NCI-H2107 (cell line): ENCODE data around the gene CAPN1.
"Not testable (repeated sequence)": the region's sequence is repeated elsewhere in the genome, so short reads cannot be mapped to it uniquely, and the experiment has no call there.

Source experiments
- DNase-seq: peaks from one replicate; lab custom pipeline; 2025; lab: John Stamatoyannopoulos, UW

Gene CAPN1

DNA sequence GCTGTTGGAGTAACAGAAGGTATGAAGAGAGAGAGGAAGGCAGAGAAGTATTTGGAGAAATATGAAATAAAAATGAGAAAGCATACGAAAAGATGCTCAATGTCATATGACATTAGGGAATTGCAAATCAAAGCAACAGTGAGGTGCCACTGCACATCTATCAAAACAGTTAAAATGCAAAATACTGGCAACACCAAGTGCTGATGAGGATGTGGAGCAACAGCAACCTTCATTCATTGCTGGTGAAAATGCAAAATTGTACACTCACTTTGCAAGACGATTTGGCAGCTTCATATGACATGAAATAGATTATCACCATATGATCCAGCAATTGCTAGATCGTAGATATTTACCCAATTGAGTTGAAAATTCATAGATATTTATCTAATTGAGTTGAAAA is 21.1 kb upstream of the CAPN1 start:
- no peak for DNase-seq

DNA sequence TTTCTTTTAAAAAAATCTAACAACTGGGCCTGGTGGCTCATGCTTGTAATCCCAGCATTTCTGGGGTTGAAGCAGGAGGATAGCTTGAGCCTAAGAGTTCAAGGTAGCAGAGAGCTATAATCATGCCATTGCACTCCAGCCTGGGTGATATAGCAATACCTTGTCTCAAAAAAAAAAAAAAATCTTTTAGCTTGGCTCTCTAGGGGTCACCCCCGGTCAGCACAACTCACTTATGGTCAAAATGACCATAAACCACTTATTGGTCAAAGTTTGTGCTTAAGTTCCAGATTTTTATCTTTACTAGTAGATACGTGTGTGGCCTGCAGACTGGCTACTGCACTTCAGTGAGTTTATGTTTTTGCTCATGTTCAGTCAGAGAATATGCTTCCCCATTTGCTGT is 18.0 kb upstream of the CAPN1 start:
- DNase-seq = no peak

DNA sequence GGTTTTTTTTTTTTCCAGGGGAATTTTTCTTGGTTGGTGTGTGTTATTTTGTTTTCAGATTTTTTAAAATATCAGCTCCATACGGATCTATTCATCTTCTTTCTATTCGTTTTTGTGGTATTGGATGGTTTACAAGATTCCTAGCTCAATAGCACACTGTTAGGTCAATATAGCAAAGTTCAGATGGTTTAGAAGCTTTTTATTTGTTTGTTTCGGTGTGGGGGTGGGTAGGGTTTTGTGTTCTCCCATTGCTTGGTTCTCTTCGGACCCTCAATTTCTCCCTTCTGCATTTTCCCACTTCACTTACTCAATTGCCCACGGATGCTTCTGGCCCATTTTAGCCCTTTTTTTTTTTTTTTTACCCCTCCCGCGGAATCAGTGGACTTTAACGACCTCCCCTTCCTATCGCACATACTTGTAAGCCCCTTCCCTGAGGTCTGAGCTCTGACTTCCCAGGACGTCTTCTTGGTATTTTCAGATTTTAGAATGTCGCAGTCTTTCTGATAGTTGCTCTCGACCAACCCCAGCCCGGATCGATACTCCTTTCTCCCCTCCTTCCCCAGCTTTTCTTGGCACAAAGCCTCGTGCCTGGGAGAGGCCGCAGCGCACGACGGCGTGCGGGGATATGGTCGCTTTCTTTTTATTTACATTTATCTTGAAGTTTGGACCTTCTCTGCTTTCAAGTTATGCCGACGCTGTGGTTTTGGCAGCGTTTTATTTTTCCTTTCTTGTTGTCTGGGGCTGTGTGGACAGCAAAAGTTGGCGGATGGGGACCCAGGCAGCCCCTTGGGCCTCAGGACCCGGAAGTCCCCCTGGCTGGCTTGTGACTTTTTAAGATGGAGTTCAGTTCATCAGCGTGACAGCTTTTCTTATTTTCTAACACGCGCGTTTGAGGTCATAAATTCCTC is 16.1 kb upstream of the CAPN1 start:
- DNase-seq = no peak

GRCh38 chr11:65166893-65167292 is 14.8 kb upstream of the CAPN1 start:
- no peak for DNase-seq

GRCh38 chr11:65167656-65168055 is 14.1 kb upstream of the CAPN1 start:
- no peak for DNase-seq

- no peak for DNase-seq
Measured at GRCh38 chr11:65169164-65169641, 12.5 kb upstream of the CAPN1 start.

DNA sequence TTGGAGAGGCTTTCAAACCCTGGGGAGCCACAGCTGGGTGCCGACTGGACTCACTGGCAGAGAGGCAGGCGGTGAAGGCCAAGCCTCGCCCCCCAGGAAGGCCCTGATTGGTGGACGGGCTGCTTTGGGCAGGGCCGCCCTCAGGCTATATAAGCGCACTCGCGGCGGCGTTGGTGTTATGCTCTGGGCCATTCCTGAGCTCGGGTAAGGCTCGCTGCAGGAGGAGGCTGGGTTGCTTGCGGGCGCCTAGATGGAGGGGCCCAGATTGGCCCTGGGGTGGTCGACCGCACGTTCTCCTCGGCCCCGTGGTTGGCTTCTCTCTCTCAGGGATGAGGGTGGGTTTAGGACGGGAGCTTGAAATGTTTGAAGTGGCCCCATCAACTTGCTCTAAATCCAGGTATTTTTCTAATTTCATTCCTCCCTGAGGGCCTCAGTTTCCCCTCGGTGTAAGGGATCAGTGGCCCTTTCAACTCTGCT is 11.6 kb upstream of the CAPN1 start, which contains the start of gene SPDYC:
Gene SPDYC, plus strand, starts transcription at position 176 of the 477 bp plus-strand sequence. CDS start 1,125 bp downstream, outside the sequence.
- no peak for DNase-seq

GRCh38 chr11:65172600-65172999 is 9.1 kb upstream of the CAPN1 start:
- no peak for DNase-seq

GRCh38 chr11:65174571-65175010 is 7.1 kb upstream of the CAPN1 start:
- DNase-seq = not testable (repeated sequence)

- DNase-seq = no peak
Measured at GRCh38 chr11:65180877-65181568, 705 bp upstream of the CAPN1 start.

- DNase-seq = no peak
Measured at GRCh38 chr11:65182258-65183170, 786 bp downstream of the CAPN1 start.

DNA sequence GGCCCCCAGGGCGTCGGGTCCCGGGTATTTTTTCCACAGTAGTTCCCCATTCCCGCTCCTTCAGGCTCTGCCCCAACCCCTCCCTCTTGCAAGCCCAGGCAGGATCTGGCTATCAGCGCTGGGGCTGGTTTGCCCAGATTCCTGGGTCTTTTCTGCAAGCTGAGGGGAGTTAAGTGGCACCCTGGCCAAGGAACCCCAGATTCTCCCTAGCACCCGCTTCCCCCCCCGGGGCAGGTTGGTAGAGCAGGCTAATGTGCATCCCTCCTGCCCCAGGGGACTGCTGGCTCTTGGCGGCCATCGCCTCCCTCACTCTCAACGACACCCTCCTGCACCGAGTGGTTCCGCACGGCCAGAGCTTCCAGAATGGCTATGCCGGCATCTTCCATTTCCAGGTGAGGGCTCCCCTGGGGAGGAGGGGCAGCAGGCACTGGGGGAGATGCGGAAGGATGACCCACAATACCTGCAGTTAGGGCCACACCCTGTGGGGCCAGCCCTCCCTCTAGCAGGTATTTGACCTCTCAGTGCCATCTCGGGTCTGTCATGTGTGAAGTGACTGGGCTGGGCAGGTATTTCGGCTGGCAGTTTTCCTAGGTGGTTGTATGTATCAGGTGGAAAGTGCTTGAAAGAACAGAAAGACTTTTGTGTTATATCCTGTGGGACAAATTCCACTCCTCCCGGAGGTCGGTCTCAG is 1.6 kb downstream of the CAPN1 start:
- no peak for DNase-seq

GRCh38 chr11:65184146-65184545 is 2.4 kb downstream of the CAPN1 start:
- no peak for DNase-seq

DNA sequence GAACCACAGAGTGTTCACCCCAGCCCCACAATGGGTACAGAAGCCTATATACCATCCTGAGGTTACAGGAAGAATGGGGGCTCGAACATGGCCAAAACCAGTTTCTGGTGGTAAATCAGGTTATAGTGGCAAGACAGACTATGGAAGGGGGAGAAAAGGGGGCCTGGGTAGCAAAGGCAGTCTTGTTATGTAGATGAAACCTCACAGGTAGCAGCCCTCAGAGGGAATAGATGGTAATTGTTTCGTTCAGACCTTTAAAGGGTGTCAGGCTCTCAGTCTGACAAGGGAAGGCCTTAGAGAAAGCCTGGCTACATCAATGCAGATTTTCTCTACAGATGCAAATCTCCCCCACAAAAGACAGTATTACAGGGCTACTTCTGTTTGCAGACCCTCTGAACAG is 3.4 kb downstream of the CAPN1 start:
- no peak for DNase-seq

- no peak for DNase-seq
Measured at GRCh38 chr11:65185869-65186341, 4.2 kb downstream of the CAPN1 start.

DNA sequence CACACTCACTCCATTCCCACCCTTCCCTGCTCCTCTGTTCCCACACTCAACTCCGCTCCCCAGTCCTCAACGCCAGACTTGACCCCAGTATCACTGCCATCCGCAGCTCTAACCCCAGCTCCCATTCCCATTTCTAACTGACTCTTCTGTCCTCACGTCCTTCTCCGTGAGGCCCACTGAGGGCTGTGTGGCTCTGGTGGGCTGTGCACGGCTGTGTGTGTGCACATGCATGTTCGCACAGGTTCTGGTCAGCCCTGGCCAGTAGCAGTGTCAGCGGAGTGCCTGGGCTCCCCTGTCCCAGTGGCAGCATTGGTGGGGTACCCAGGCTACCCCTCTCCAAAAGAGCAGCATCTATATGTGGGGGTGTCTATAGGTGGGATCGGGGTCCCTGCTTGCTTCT is 5.0 kb downstream of the CAPN1 start:
- no peak for DNase-seq

DNA sequence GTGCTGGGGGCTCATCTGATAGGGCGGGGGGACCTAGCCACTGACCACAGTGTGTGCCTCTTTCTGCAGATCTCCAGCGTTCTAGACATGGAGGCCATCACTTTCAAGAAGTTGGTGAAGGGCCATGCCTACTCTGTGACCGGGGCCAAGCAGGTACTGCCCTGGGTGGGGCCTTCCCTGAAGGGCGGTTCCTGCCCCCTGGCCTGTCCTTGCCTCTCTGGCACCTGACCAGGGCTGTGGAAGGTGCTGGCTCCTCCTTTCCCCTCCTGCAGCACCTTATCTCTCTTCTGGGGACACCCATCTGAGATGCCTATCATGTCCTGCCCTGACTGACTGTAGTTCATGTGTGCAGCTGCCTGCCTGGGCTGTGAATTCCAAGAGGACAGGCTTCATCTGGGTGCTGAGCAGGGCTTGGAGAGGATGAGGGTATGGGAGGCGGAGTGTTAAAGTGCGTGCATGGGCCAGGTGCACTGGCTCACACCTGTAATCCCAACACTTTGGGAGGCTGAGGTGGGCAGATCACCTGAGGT is 5.5 kb downstream of the CAPN1 start:
- DNase-seq = no peak

GRCh38 chr11:65187971-65188461 is 6.3 kb downstream of the CAPN1 start:
- DNase-seq = no peak

GRCh38 chr11:65188486-65188885 is 6.8 kb downstream of the CAPN1 start:
- DNase-seq = no peak

GRCh38 chr11:65189191-65189590 is 7.5 kb downstream of the CAPN1 start:
- DNase-seq = no peak

- DNase-seq = no peak
Measured at GRCh38 chr11:65194564-65194963, 12.8 kb downstream of the CAPN1 start.
